NOMO-1 treated with dmso at 0.1 percent for 144 hours (cell line): Measurements from ENCODE around the gene PPP1R7.

Source experiments
- DNase-seq: peaks from one replicate; lab custom pipeline; 2025; ENCODE audit not compliant: unreplicated experiment; lab: John Stamatoyannopoulos, UW

Gene PPP1R7

GRCh38 chr2:241139531-241140444, 10.5 kb upstream of the PPP1R7 start:
- no peak for DNase-seq

GRCh38 chr2:241140445-241140840, 9.8 kb upstream of the PPP1R7 start:
- no peak for DNase-seq

- DNase-seq, result no peak
Observed at GRCh38 chr2:241141214-241141770, 9.0 kb upstream of the PPP1R7 start.

GRCh38 chr2:241142063-241142462, 8.2 kb upstream of the PPP1R7 start:
- DNase-seq, result no peak

- DNase-seq, result no peak
Observed at GRCh38 chr2:241142593-241142992, 7.7 kb upstream of the PPP1R7 start.

- no peak for DNase-seq
Observed at GRCh38 chr2:241146286-241146685, 4.0 kb upstream of the PPP1R7 start.

GRCh38 chr2:241147336-241147735, 2.9 kb upstream of the PPP1R7 start:
- no peak for DNase-seq

GRCh38 chr2:241148239-241148638, 2.0 kb upstream of the PPP1R7 start:
- DNase-seq, result no peak

GRCh38 chr2:241148891-241149674, 1.2 kb upstream of the PPP1R7 start, which contains the start of gene PASK:
TSS of gene PASK (minus strand) at chr2:241149472. CDS start at chr2:241143032, 6,440 bp downstream.
- peak; percentile 94 for DNase-seq

GRCh38 chr2:241149675-241149924, 667 bp upstream of the PPP1R7 start:
- no peak for DNase-seq

GRCh38 chr2:241150660-241151530, 628 bp downstream of the PPP1R7 start:
- DNase-seq, result no peak

- DNase-seq, result no peak
Observed at GRCh38 chr2:241151934-241152660, 1.8 kb downstream of the PPP1R7 start.

- DNase-seq, result no peak
Observed at GRCh38 chr2:241153616-241154015, 3.3 kb downstream of the PPP1R7 start.

GRCh38 chr2:241154915-241155314, 4.6 kb downstream of the PPP1R7 start:
- DNase-seq, result no peak

GRCh38 chr2:241155936-241156335, 5.7 kb downstream of the PPP1R7 start:
- DNase-seq, result no peak

- no peak for DNase-seq
Observed at GRCh38 chr2:241156971-241157441, 6.7 kb downstream of the PPP1R7 start.

- no peak for DNase-seq
Observed at GRCh38 chr2:241157841-241158545, 7.7 kb downstream of the PPP1R7 start.

GRCh38 chr2:241158546-241158900, 8.3 kb downstream of the PPP1R7 start:
- DNase-seq, result no peak

GRCh38 chr2:241159116-241159515, 8.8 kb downstream of the PPP1R7 start:
- DNase-seq, result no peak

- no peak for DNase-seq
Observed at GRCh38 chr2:241160318-241160717, 10.1 kb downstream of the PPP1R7 start.
